T-helper 2 cell treated with Interferon-gamma antibody and Interleukin-4, amounts not matched to agents 5 μg/mL and 100 μg/mL, for 36 hours (primary cell): ENCODE data around the gene PPP2R3B.
"Not testable (repeated sequence)": the region's sequence is repeated elsewhere in the genome, so short reads cannot be mapped to it uniquely, and the experiment has no call there.

Source experiments
- DNase-seq: peaks from one replicate; pipeline ENCODE4 v3.0.0; 2021; ENCODE audit warnings: low spot score
- H3K27ac Mint-ChIP-seq: one replicate; pipeline ENCODE4 v1.8.0; 2021; ENCODE audit warnings: mild to moderate bottlenecking, mixed read lengths
- H3K27me3 Mint-ChIP-seq: one replicate; pipeline ENCODE4 v1.8.0; 2021; ENCODE audit warnings: low read depth, mixed read lengths
- H3K36me3 Mint-ChIP-seq: one replicate; pipeline ENCODE4 v1.8.0; 2021; ENCODE audit warnings: low read depth, mixed read lengths
- H3K4me1 Mint-ChIP-seq: one replicate; pipeline ENCODE4 v1.8.0; 2021; ENCODE audit warnings: low read depth, mixed read lengths
- H3K4me3 Mint-ChIP-seq: one replicate; pipeline ENCODE4 v1.8.0; 2022; ENCODE audit warnings: mild to moderate bottlenecking, moderate library complexity, mixed read lengths
- H3K9me3 Mint-ChIP-seq: one replicate; pipeline ENCODE4 v1.8.0; 2021; ENCODE audit warnings: mixed read lengths

The PPP2R3B gene

GRCh38 chrX:312621-313331 lies 73.9 kb downstream of the PPP2R3B start:
- H3K27ac Mint-ChIP-seq, result no peak overlapping the region
- peaks cover under 1% of the 10 kb centered on the region for H3K4me1 Mint-ChIP-seq
- no peak overlapping the region for H3K4me3 Mint-ChIP-seq
- peaks cover 31% of the 10 kb centered on the region for H3K36me3 Mint-ChIP-seq
- no peaks in the 10 kb centered on the region for H3K9me3 Mint-ChIP-seq
- H3K27me3 Mint-ChIP-seq, result no peaks in the 10 kb centered on the region
- no peak for DNase-seq

GRCh38 chrX:311156-312129 lies 75.3 kb downstream of the PPP2R3B start:
- Mint-ChIP-seq H3K27me3 (no peaks in the 10 kb centered on the region), H3K9me3 (no peaks in the 10 kb centered on the region), H3K4me3 (no peak overlapping the region), H3K27ac (no peak overlapping the region), H3K36me3 (peaks cover 31% of the 10 kb centered on the region), H3K4me1 (no peaks in the 10 kb centered on the region)
- DNase-seq, result no peak

- H3K9me3 Mint-ChIP-seq, result no peaks in the 10 kb centered on the region
- H3K4me1 Mint-ChIP-seq, result no peaks in the 10 kb centered on the region
- no peak overlapping the region for H3K27ac Mint-ChIP-seq
- no peak overlapping the region for H3K4me3 Mint-ChIP-seq
- H3K36me3 Mint-ChIP-seq, result peaks cover 35% of the 10 kb centered on the region
- DNase-seq, result no peak
- no peaks in the 10 kb centered on the region for H3K27me3 Mint-ChIP-seq
Measured at GRCh38 chrX:310621-311155, 76.0 kb downstream of the PPP2R3B start.

- Mint-ChIP-seq H3K9me3 (no peaks in the 10 kb centered on the region), H3K27me3 (no peaks in the 10 kb centered on the region), H3K27ac (no peak overlapping the region), H3K36me3 (peaks cover 41% of the 10 kb centered on the region), H3K4me3 (no peak overlapping the region), H3K4me1 (no peaks in the 10 kb centered on the region)
- no peak for DNase-seq
Measured at GRCh38 chrX:308821-309520, 77.7 kb downstream of the PPP2R3B start.

GRCh38 chrX:307261-308111 lies 79.2 kb downstream of the PPP2R3B start:
- no peak for DNase-seq
- Mint-ChIP-seq H3K36me3 (peaks cover 41% of the 10 kb centered on the region), H3K4me1 (no peaks in the 10 kb centered on the region), H3K27me3 (no peaks in the 10 kb centered on the region), H3K4me3 (no peak overlapping the region), H3K9me3 (no peaks in the 10 kb centered on the region), H3K27ac (no peak overlapping the region)

GRCh38 chrX:306614-307251 lies 80.0 kb downstream of the PPP2R3B start:
- H3K36me3 Mint-ChIP-seq, result peaks cover 42% of the 10 kb centered on the region
- DNase-seq, H3K4me3 Mint-ChIP-seq, H3K27me3 Mint-ChIP-seq, H3K27ac Mint-ChIP-seq, H3K9me3 Mint-ChIP-seq, H3K4me1 Mint-ChIP-seq: not testable (repeated sequence)

- not testable (repeated sequence) for H3K27ac Mint-ChIP-seq, H3K4me1 Mint-ChIP-seq, H3K27me3 Mint-ChIP-seq, H3K4me3 Mint-ChIP-seq, H3K9me3 Mint-ChIP-seq, DNase-seq
- H3K36me3 Mint-ChIP-seq, result peaks cover 45% of the 10 kb centered on the region
Measured at GRCh38 chrX:305781-306613, 80.7 kb downstream of the PPP2R3B start.

GRCh38 chrX:302975-303374 lies 83.7 kb downstream of the PPP2R3B start:
- no peak overlapping the region for H3K4me3 Mint-ChIP-seq
- no peaks in the 10 kb centered on the region for H3K9me3 Mint-ChIP-seq
- H3K27ac Mint-ChIP-seq, result no peak overlapping the region
- no peak for DNase-seq
- H3K4me1 Mint-ChIP-seq, result no peaks in the 10 kb centered on the region
- H3K27me3 Mint-ChIP-seq, result no peaks in the 10 kb centered on the region
- peaks cover 42% of the 10 kb centered on the region for H3K36me3 Mint-ChIP-seq

GRCh38 chrX:300334-300733 lies 86.4 kb downstream of the PPP2R3B start:
- no peak overlapping the region for H3K27ac Mint-ChIP-seq
- peaks cover 41% of the 10 kb centered on the region for H3K36me3 Mint-ChIP-seq
- no peaks in the 10 kb centered on the region for H3K9me3 Mint-ChIP-seq
- H3K27me3 Mint-ChIP-seq, result no peaks in the 10 kb centered on the region
- DNase-seq, result no peak
- H3K4me3 Mint-ChIP-seq, result no peak overlapping the region
- no peaks in the 10 kb centered on the region for H3K4me1 Mint-ChIP-seq

GRCh38 chrX:298993-299392 lies 87.7 kb downstream of the PPP2R3B start:
- DNase-seq, result no peak
- Mint-ChIP-seq H3K4me1 (no peaks in the 10 kb centered on the region), H3K27ac (no peak overlapping the region), H3K4me3 (no peak overlapping the region), H3K36me3 (peaks cover 35% of the 10 kb centered on the region), H3K27me3 (no peaks in the 10 kb centered on the region), H3K9me3 (no peaks in the 10 kb centered on the region)

GRCh38 chrX:295136-295535 lies 91.6 kb downstream of the PPP2R3B start:
- no peak overlapping the region for H3K4me3 Mint-ChIP-seq
- H3K27me3 Mint-ChIP-seq, result no peaks in the 10 kb centered on the region
- H3K9me3 Mint-ChIP-seq, result no peaks in the 10 kb centered on the region

More at GRCh38 chrX:295136-295535, 91.6 kb downstream of the PPP2R3B start:
- Mint-ChIP-seq H3K36me3 (peaks cover 32% of the 10 kb centered on the region), H3K4me1 (no peaks in the 10 kb centered on the region), H3K27ac (no peak overlapping the region)
- DNase-seq, result no peak
